ENCODE measurements around the gene ARF1.

- TF ChIP-seq, protein P1, sequence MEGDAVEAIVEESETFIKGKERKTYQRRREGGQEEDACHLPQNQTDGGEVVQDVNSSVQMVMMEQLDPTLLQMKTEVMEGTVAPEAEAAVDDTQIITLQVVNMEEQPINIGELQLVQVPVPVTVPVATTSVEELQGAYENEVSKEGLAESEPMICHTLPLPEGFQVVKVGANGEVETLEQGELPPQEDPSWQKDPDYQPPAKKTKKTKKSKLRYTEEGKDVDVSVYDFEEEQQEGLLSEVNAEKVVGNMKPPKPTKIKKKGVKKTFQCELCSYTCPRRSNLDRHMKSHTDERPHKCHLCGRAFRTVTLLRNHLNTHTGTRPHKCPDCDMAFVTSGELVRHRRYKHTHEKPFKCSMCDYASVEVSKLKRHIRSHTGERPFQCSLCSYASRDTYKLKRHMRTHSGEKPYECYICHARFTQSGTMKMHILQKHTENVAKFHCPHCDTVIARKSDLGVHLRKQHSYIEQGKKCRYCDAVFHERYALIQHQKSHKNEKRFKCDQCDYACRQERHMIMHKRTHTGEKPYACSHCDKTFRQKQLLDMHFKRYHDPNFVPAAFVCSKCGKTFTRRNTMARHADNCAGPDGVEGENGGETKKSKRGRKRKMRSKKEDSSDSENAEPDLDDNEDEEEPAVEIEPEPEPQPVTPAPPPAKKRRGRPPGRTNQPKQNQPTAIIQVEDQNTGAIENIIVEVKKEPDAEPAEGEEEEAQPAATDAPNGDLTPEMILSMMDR (conservative IDR thresholded peaks at IDR 0.05), result no peak
- no peak for TF ChIP-seq EZH2 (IDR thresholded peaks at IDR 0.05; ENCODE audit: low read depth)
These were observed 9.2 kb upstream of the ARF1 start for GRCh38 chr1:228073061-228073856.

Data from PC-9 (cell line).